A673 (cell line): ENCODE data around the gene ASTN2. TPM values are rescaled to one million over a fixed set of nuclear protein-coding genes. Genes with fewer than 3 reads are reported as not detected.

Experiments used
- BruUV-seq: library from RNA; stranded (reverse); fragments of 400-500 nt; replicated peaks from 2 replicates; lab custom pipeline; 2021; lab: Mats Ljungman, UMichigan
- CTCF ChIA-PET: fragments of 300-600 bp; sonication (Branson Sonifier 250); formaldehyde crosslinking; loops from one replicate; lab custom pipeline; 2022; ENCODE audit warnings: antibody characterized with exemption; lab: Charles Lee
- POLR2A ChIA-PET: fragments of 300-600 bp; sonication (Branson Sonifier 250); formaldehyde crosslinking; loops from one replicate; lab custom pipeline; 2022; ENCODE audit warnings: antibody characterized with exemption; ENCODE audit not compliant: low non-redundant PET; lab: Charles Lee
- DNase-seq: peaks from one replicate; pipeline ENCODE4 v3.0.0-alpha.2; 2015; ENCODE audit warnings: low spot score
- H3K27ac ChIP-seq: fragments of 200-600 bp; sonication (generic); 2 replicates; pipeline ENCODE4 v1.5.1; 2016; ENCODE audit warnings: mixed run types, low read depth, mild to moderate bottlenecking, mixed read lengths, antibody characterized with exemption, low read length; ENCODE audit not compliant: poor library complexity, severe bottlenecking
- H3K27me3 ChIP-seq: fragments of 200-600 bp; sonication (generic); replicated peaks from 2 replicates; pipeline ENCODE4 v1.6.1; 2017; ENCODE audit warnings: mixed run types, low read depth, mild to moderate bottlenecking, mixed read lengths, antibody characterized with exemption, low read length; ENCODE audit not compliant: insufficient read depth, poor library complexity
- H3K36me3 ChIP-seq: fragments of 200-600 bp; sonication (generic); 2 replicates; pipeline ENCODE4 v1.6.1; 2016; ENCODE audit warnings: mixed run types, mild to moderate bottlenecking, mixed read lengths, antibody characterized with exemption, low read length; ENCODE audit not compliant: insufficient read depth, poor library complexity, severe bottlenecking
- H3K4me1 ChIP-seq: fragments of 200-600 bp; sonication (generic); 2 replicates; pipeline ENCODE4 v1.6.1; 2017; ENCODE audit warnings: mixed run types, mild to moderate bottlenecking, mixed read lengths, antibody characterized with exemption, low read length; ENCODE audit not compliant: insufficient read depth, poor library complexity, severe bottlenecking
- H3K4me3 ChIP-seq: fragments of 200-600 bp; sonication (generic); 2 replicates; pipeline ENCODE4 v1.5.1; 2016; ENCODE audit warnings: low read depth, mixed run types, mild to moderate bottlenecking, mixed read lengths, low read length; ENCODE audit not compliant: poor library complexity, severe bottlenecking
- H3K9me3 ChIP-seq: fragments of 200-600 bp; sonication (generic); 2 replicates; pipeline ENCODE4 v1.6.1; 2016; ENCODE audit warnings: mixed run types, low read depth, mild to moderate bottlenecking, mixed read lengths, antibody characterized with exemption, low read length; ENCODE audit not compliant: poor library complexity, severe bottlenecking
- EZH2 ChIP-seq: fragments of 200-600 bp; sonication (generic); IDR thresholded peaks from 2 replicates; pipeline ENCODE4 v1.6.1; 2017; ENCODE audit warnings: borderline replicate concordance, low read depth, mild to moderate bottlenecking, mixed read lengths, antibody characterized with exemption, low read length; ENCODE audit not compliant: poor library complexity, severe bottlenecking
- intact Hi-C: fragments of 100-400 bp; cut with micrococcal nuclease; formaldehyde crosslinking; loops from one replicate; pipeline ENCODE4 v1.10.0; 2022; ENCODE audit not compliant: unreplicated experiment
- total RNA-seq: library from RNA; stranded (reverse); gene quantifications from 2 replicates; pipeline ENCODE4 v1.2.3, GENCODE V29; 2021
- TF ChIP-seq, protein P1 (sequence below): fragments of 300-800, 200-600 bp; sonication (generic); conservative IDR thresholded peaks from 2 replicates; pipeline ENCODE4 v1.5.1; 2017; ENCODE audit warnings: low read depth, mild to moderate bottlenecking, antibody characterized with exemption, low read length, moderate library complexity, mixed read lengths

ASTN2 gene
- total RNA-seq, 1 experiment from 2014 or later = 3.4 TPM

DNA sequence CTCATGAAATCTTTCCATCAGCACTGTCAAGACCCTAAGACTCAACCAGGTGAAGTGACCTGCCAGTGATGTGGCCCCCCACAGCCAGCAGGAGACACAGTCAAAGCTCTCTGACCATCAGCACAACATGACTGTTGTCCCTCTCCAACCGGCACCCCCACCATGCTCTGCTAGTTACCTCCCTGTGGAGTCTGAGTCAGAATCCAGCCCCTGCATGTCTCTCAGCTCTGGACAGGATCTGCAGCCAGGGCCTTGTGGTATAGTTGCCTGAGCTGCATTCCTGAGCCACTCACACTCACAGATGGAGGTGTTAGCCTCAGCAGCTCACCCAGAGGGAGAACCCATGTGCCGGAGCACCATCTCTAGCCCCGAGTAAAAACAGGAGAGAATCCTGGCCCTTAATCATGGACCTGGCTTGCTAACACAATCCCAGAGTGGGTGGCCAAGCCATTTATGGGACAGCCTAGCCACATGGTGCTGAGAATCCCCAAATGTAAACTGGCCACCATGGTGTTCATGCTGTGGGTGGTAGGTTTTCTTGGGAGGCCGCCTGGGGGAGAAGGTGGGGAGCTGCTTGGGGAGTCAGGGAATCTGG, 1023.5 kb downstream of the ASTN2 start:
- ChIA-PET POLR2A (no interaction called here), CTCF (no interaction called here)
- DNase-seq = no peak
- Histone ChIP-seq H3K27me3 (no peaks in the 10 kb centered on the region), H3K4me3 (no peak overlapping the region), H3K36me3 (peaks cover 82% of the 10 kb centered on the region), H3K9me3 (no peaks in the 10 kb centered on the region), H3K27ac (no peak overlapping the region), H3K4me1 (peaks cover 8% of the 10 kb centered on the region)
- TF ChIP-seq, protein P1, sequence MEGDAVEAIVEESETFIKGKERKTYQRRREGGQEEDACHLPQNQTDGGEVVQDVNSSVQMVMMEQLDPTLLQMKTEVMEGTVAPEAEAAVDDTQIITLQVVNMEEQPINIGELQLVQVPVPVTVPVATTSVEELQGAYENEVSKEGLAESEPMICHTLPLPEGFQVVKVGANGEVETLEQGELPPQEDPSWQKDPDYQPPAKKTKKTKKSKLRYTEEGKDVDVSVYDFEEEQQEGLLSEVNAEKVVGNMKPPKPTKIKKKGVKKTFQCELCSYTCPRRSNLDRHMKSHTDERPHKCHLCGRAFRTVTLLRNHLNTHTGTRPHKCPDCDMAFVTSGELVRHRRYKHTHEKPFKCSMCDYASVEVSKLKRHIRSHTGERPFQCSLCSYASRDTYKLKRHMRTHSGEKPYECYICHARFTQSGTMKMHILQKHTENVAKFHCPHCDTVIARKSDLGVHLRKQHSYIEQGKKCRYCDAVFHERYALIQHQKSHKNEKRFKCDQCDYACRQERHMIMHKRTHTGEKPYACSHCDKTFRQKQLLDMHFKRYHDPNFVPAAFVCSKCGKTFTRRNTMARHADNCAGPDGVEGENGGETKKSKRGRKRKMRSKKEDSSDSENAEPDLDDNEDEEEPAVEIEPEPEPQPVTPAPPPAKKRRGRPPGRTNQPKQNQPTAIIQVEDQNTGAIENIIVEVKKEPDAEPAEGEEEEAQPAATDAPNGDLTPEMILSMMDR = no peak
- no peak for TF ChIP-seq EZH2
- intact Hi-C loops = no loop called here
- no TSS peak for BruUV-seq

DNA sequence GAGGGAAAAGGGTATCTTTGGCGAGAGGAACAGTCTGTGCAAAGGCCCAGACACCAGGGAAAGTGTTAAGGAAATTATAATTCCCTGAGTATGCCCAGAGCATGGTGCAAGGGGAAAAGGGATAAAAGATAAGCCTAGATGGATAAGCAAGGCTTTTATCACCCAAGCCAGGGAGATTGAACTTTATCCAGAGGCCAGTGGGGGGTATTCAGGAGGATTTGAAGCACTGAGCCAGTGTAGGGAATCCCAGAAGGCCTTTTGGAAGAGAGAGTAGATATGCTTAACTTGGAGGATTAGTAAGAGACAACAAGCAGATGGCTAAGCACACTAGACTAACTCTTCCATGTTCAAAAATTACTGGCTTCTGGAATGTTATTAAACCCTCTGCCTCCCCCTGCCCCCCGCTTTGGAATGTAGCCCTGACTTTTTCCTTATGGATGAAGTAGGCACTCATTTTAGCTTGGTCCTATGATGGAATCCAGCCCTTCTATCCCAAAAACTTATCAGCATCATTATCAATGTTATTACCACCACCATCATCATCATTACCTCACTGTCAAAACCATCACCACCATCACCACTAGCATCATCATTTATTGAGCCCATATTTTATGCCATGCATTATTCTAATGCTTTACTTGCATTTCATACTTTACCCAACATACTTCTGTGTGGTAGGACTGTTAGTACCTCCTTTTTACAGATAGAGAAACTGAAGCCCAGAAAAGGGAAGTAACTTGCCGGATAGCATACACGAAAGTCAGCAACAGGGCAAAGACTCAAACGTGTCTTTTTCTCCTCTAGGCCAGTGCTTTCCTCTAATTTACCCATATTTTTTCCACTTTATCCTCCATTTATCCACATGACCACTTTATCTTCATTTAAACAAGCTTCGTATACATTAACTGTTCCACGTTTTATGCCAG, 1024.3 kb downstream of the ASTN2 start:
- ChIA-PET POLR2A (no interaction called here), CTCF (no interaction called here)
- Histone ChIP-seq H3K27ac (no peak overlapping the region), H3K4me1 (peaks cover 8% of the 10 kb centered on the region), H3K36me3 (peaks cover 76% of the 10 kb centered on the region), H3K4me3 (no peak overlapping the region), H3K27me3 (no peaks in the 10 kb centered on the region), H3K9me3 (no peaks in the 10 kb centered on the region)
- no peak for TF ChIP-seq EZH2
- TF ChIP-seq, protein P1 = no peak
- intact Hi-C loops = no loop called here
- DNase-seq = no peak
- BruUV-seq = no TSS peak

GRCh38 chr9:116389541-116390302, 1025.1 kb downstream of the ASTN2 start:
- Histone ChIP-seq H3K36me3 (peaks cover 74% of the 10 kb centered on the region), H3K27me3 (no peaks in the 10 kb centered on the region), H3K9me3 (no peaks in the 10 kb centered on the region), H3K4me1 (no peaks in the 10 kb centered on the region), H3K4me3 (no peak overlapping the region), H3K27ac (no peak overlapping the region)
- DNase-seq = no peak
- ChIA-PET POLR2A (no interaction called here), CTCF (no interaction called here)
- TF ChIP-seq, protein P1 = no peak
- TF ChIP-seq EZH2 = no peak
- intact Hi-C loops = no loop called here
- no TSS peak for BruUV-seq
